Measurements from ENCODE around the gene OSBPL3.

OSBPL3 gene

GRCh38 chr7:25006276-25006675 lies 26.3 kb upstream of the OSBPL3 start:
- Histone ChIP-seq H3K27ac (no peak overlapping the region), H3K4me3 (ENCODE audit: low read depth, low read length) (no peak overlapping the region), H3K36me3 (replicated peaks) (no peaks in the 10 kb centered on the region), H3K27me3 (replicated peaks) (no peaks in the 10 kb centered on the region)
- no peak for DNase-seq
- in situ Hi-C loops (cut with HindIII; ENCODE audit: low pct_ligation_motif_present, low sequenced_read_pairs) = no loop called here
- no peak for TF ChIP-seq CTCF (IDR thresholded peaks at IDR 0.05; ENCODE audit: low read depth, low read length, missing control alignments)

- Histone ChIP-seq H3K4me3 (ENCODE audit: low read depth, low read length) (no peak overlapping the region), H3K36me3 (replicated peaks) (no peaks in the 10 kb centered on the region), H3K27me3 (replicated peaks) (no peaks in the 10 kb centered on the region), H3K27ac (no peak overlapping the region)
- no peak for TF ChIP-seq CTCF (IDR thresholded peaks at IDR 0.05; ENCODE audit: low read depth, low read length, missing control alignments)
- no peak for DNase-seq
- in situ Hi-C loops (cut with HindIII; ENCODE audit: low pct_ligation_motif_present, low sequenced_read_pairs) = no loop called here
These were observed 25.7 kb upstream of the OSBPL3 start for GRCh38 chr7:25005658-25006057.

GRCh38 chr7:25002786-25003185 lies 22.8 kb upstream of the OSBPL3 start:
- DNase-seq = no peak
- H3K27ac ChIP-seq = no peak overlapping the region

GRCh38 chr7:24995466-24995865 lies 15.5 kb upstream of the OSBPL3 start:
- no peak overlapping the region for H3K27ac ChIP-seq
- in situ Hi-C loops (cut with HindIII; ENCODE audit: low pct_ligation_motif_present, low sequenced_read_pairs) = no loop called here
- H3K36me3 ChIP-seq (replicated peaks) = no peaks in the 10 kb centered on the region
- no peak overlapping the region for H3K4me3 ChIP-seq (ENCODE audit: low read depth, low read length)
- no peak for DNase-seq
- no peaks in the 10 kb centered on the region for H3K27me3 ChIP-seq (replicated peaks)
- TF ChIP-seq CTCF (IDR thresholded peaks at IDR 0.05; ENCODE audit: low read depth, low read length, missing control alignments) = no peak

More at GRCh38 chr7:25002786-25003185, 22.8 kb upstream of the OSBPL3 start:
- no peak for TF ChIP-seq CTCF (IDR thresholded peaks at IDR 0.05; ENCODE audit: low read depth, low read length, missing control alignments)
- in situ Hi-C loops (cut with HindIII; ENCODE audit: low pct_ligation_motif_present, low sequenced_read_pairs) = no loop called here
- Histone ChIP-seq H3K36me3 (replicated peaks) (no peaks in the 10 kb centered on the region), H3K27me3 (replicated peaks) (no peaks in the 10 kb centered on the region), H3K4me3 (ENCODE audit: low read depth, low read length) (no peak overlapping the region)

- Histone ChIP-seq H3K36me3 (replicated peaks) (no peaks in the 10 kb centered on the region), H3K27me3 (replicated peaks) (no peaks in the 10 kb centered on the region), H3K4me3 (ENCODE audit: low read depth, low read length) (no peak overlapping the region), H3K27ac (no peak overlapping the region)
- no peak for DNase-seq
- no peak for TF ChIP-seq CTCF (IDR thresholded peaks at IDR 0.05; ENCODE audit: low read depth, low read length, missing control alignments)
- in situ Hi-C loops (cut with HindIII; ENCODE audit: low pct_ligation_motif_present, low sequenced_read_pairs) = no loop called here
These were observed 12.3 kb upstream of the OSBPL3 start for GRCh38 chr7:24992314-24992713.

GRCh38 chr7:24991353-24991752 lies 11.4 kb upstream of the OSBPL3 start:
- DNase-seq = no peak
- in situ Hi-C loops (cut with HindIII; ENCODE audit: low pct_ligation_motif_present, low sequenced_read_pairs) = no loop called here
- Histone ChIP-seq H3K27me3 (replicated peaks) (no peaks in the 10 kb centered on the region), H3K4me3 (ENCODE audit: low read depth, low read length) (no peak overlapping the region), H3K27ac (no peak overlapping the region), H3K36me3 (replicated peaks) (no peaks in the 10 kb centered on the region)
- no peak for TF ChIP-seq CTCF (IDR thresholded peaks at IDR 0.05; ENCODE audit: low read depth, low read length, missing control alignments)

All from brain microvascular endothelial cell (primary cell).